NCI-H226 (cell line): Measurements from ENCODE around the gene NOL7.

ENCODE experiments used
- DNase-seq: peaks from one replicate; pipeline ENCODE4 v3.0.0-alpha.2; 2015

NOL7 gene

DNA sequence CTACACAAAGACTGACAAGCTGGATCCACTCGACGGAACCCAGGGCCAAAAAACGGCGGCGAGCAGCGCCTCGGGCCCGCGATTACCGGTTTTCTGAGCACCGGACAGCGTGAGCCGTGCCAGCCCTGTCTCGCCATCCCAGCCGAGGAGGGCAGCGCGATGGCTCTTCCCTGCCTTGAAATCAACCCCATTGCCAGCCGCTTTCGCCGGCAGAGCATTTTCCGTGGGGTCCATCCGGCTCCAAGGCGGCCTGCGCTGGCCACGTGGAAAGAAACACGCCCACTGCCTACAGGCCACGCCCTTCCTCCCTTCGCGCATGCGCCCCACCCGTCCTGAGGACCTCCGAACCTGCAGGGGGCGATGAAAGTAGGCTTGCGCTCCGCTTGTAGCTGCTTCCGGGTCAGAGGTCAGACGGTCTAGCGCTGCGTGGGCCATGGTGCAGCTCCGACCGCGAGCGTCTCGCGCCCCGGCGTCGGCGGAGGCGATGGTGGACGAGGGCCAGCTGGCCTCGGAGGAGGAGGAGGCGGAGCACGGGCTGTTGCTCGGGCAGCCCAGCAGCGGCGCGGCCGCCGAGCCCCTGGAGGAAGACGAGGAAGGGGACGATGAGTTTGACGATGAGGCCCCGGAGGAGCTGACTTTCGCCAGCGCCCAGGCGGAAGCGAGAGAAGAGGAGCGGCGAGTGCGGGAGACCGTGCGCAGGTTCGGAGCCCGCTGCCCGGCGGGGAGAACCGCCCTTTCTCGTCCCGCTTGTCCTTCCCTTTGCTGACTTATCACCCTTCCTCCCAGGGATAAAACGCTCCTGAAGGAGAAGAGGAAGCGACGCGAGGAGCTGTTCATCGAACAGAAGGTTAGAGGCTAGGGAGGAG is at the start of gene NOL7:
Gene NOL7 (plus strand): TSS at position 410 of the 866 bp plus-strand sequence. CDS start 24 bp downstream, at position 434.
- peak; percentile 92 for DNase-seq

DNA sequence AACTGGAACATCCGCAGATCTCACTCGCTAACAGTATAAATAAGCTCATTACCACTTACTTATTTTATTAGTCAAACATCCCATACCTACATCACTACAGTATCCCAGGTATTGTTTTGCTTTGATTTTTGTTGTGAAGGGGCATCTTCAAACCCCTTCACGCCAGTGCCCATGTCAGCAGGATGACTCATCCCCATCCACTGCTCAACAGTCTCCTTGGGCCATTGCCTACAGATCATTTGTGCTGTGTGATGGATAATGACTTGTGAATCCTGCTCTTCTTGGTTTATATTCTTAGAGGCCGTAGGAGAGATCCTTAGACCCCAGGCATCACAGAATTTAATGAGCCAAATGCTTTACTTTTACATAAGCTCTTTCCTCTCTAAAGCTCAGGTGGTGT is 49.2 kb upstream of the NOL7 start:
- no peak for DNase-seq

DNA sequence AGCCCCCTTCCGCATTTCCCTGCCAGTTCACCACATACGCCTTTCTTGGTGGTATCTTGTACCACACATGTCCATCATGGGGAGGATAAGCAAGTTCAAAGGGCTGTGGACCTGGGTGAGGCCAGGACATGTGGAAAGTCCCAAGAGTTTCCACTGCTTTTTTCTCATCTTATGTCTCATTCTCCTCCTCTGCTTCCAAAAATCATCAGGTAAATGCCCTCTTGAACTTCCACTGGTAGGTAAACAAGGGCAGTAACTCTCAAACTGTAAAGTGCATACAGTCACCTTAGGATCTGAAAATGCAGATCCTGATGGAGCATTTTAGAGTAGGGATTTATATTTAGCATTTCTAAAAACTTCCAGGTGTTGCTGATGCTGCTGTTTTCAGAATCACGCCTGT is 48.6 kb upstream of the NOL7 start:
- no peak for DNase-seq

DNA sequence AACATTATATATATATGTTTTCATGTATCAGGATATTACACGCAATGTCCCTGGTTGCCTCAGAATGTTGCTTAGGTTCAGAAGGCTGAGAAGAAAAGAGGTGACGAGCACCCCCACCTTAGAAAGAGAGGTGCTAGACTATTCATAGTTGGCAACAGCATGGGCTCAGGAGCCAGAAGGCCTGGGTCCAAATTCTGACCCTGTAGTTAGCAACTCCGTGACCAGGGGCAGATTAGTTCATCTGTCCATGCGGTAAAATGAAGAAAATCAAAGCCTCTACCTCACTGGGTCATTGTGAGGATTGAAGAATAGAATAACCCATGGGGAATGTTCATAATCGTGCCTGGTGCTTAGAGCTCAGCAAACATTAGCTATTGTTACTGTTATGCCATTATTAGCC is 46.2 kb upstream of the NOL7 start:
- no peak for DNase-seq

DNA sequence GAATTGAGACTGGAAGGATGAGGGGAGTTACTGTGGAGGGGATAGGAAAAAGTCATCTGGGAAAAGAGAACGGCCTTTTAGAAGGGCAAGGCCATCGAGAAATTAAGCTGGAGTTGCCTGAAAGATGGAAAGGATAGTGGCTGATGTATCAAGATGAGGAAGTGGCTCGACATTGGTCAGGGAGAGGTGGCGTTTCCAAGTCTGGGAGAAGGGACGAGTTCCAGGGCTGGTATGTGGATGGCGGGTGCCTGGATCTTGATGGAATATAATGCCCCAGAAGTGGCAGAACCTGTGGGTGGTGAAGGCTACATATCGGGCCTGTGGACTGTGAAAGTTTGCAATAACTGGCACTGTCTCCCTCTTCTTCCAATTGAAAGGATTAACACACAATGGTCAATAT is 42.9 kb upstream of the NOL7 start:
- no peak for DNase-seq

DNA sequence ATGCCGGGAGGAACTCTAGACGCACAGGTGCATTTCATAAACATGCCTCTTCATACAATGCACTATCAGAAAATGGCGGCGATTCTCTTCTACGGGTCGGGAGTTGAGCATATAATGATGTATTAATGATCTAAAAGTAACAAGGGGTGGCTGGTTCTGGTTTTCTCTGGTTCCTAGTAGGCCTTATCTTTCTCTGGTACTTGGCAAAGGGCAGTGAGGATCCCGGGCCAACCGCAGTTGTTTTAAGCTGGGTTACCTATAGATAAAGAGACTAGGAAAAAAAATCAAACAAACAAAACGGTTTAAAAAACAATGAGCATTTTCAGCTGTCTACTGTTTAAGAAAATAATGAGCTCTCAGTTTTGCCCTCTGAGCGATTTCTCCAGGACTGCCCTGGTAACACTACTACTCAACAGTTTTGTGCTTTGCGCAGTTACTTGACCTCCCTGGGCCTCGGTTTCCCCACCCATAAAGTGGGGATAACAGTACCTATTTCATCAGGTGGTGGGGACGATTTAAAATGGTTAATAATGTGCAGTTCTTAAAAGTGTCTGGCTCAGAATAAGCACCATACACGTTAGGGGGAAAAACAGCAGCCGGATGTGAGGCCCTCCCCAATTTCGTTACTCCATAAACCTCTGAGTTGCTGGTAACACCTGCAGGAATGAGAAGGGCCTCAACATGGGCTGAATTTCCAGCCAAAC is 42.0 kb upstream of the NOL7 start:
- no peak for DNase-seq

DNA sequence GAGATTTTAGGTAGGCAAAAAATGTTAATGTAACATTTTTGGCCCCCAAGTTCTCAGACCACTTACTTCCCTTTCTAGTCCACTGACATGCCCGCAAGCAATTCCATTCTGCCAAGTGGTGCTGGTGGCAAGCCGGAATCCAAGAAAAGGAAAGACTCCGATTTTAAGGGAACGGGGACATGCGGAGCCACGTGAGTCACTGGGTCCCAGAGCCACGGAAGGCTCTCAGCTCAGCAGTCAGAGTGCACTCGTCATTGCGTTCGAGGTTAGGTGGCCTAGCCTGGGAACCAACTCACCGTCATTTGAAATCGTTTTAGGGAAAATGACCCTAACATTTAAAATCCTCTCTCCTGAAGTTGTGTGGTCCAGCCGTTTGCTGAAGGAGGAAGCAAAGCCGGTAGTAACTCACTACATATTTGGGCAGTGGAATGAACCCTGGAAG is 41.4 kb upstream of the NOL7 start:
- no peak for DNase-seq

DNA sequence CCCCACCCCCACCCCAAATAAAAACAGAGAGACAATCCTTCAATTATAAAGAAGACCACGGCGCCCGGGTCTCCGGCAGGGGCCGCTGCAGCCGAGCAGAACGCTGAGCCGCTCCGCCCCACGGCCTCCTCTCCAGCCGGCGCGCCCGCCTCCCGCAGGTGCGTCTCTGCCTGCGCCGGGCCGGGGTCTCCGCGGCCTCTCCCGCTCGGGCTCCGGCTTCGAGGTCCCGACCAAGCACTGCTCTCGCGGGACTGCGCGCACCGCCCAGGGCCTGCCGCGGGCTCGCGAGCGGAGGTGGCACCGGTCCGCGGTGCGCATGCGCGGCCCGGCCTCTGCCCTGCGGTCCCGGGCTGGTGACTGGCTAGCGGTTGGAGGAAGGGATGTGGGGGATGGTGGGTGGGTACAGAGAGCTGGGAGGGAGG is 41.0 kb upstream of the NOL7 start:
- peak; percentile 92 for DNase-seq

DNA sequence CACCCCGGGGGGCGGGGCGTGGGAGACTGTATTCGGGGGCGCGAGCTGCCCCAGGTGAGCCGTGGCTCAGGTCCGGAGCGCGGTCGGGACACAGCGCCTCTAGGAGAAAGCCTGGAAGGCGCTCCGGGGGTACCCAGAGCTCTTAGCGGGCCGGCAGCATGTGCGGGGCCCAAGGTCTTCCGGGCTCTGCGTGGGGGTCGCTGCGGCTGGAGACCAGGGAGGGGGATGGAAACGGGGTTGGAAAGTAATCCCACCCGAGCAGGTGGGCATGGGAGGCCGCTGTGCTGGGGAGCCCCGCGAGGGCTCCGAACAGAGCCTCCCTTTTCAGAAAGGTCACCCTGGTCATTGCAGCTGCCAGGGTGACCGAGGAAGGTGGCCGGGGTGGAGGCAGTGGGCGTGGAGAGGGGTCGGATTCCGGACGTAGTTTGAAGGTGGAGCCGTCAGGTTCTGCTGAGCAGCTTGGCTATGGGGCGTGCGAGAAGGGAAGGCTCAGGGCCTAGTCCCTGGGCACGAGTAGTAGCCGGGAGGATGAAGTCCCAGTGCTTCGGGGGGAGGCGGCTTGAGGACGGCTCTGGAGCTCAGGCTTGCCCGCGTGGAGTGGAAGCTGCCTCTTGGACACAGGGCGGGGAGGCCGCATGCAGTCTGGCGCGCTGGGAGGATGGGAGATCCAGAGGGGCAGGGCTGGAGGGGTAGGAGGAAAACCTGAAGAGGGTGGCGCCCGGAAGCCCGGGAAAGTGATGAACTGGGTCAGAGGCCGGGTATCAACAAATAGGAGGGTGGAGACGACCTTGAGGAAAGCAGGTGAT is 40.4 kb upstream of the NOL7 start, which contains the start of gene SIRT5:
Gene SIRT5 (plus strand): TSS at position 31 of the 806 bp plus-strand sequence. CDS start 9,510 bp downstream, outside the sequence.
- DNase-seq = peak; percentile 84

DNA sequence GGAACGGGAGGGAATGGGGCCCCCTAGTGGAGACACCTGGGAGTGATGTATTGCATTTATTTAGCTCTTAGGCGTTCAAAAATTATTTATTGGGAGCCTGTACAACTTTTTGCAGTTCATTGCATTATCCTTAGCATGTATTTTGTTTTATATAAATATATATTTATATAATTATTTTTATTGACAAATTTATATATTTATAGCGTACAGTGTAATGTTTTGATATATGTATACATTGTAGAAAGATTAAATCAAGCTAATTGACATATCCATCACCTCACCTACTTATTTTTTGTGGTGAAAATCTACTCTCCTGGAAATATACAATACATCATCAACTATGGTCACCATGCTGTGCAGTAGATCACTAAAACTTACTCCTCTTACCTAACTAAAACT is 39.8 kb upstream of the NOL7 start:
- DNase-seq = no peak

DNA sequence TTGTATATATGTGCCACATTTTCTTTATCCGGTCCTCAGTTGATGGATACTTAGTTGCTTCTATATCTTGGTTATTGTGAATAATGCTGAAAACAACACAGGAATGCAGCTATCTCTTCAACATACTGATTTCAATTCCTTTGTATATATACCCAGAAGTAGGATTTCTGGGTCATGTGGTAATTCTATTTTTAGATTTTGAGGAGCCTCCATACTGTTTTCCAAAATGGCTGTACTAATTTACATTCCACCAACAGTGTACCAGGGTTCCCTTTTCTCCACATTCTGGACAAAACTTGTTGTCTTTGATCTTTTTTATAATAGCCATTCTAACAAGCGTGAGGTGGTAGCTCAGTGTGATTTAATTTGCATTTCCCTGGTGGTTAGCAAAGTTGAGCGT is 39.1 kb upstream of the NOL7 start:
- no peak for DNase-seq

DNA sequence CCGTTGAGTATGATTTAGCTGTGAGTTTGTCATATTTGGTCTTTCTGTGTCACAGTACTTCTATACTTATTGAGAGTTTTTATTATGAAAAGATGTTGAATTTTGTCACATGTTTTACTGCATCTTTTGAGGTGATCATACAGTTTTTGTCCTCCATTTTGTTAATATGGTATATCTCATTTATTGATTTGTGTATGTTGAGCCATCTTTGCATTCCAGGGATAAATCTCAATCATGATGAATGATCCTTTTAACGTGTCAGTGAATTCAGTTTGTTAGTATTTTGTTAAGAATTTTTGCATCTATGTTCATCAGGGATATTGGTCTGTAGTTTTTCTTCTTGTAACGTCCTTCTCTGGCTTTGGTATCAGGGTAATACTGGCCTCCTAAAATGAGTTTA is 37.2 kb upstream of the NOL7 start:
- no peak for DNase-seq

DNA sequence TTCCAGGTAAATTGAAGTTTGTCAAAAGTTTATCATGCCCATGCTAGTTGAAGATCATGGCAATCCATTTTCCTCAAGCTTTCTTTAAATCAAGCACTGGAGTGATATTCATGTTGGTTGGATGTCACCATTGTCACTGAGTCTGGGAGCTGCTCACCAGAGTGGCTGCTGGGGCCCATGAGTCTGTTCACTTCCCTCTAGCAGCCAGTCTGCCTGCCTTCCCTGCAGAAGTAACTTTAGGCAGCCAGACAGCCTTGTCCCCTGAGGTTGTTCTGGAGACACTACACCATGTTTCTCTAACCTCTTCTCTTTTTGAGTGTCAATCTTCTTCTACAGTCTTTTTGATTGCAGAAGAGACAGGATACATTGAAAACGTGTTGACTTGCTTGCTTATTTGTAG is 35.2 kb upstream of the NOL7 start:
- no peak for DNase-seq

DNA sequence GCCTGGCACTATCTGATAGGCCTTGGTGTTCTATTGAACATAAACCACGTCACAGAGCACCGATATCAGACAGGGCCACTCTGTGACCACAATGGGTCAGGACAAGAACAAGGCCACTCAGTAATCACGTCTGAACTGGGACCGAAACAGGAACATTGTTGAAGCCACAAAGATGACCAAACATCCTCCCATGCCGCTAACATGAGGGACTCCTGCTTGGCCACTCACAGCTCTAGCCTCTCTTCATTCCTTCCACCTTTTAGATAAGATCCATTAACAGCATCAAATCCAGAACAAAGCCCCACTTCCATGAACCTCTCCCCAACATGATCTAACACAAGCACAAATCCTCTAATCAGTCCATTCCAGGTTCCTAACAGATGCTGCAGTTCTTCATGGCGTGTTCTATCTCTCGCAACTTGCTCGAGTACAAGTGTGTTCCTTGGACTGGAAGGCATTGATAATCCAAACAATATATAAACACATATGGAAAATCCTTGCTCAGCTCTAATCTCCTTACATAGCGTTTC is 33.4 kb upstream of the NOL7 start:
- DNase-seq = no peak

DNA sequence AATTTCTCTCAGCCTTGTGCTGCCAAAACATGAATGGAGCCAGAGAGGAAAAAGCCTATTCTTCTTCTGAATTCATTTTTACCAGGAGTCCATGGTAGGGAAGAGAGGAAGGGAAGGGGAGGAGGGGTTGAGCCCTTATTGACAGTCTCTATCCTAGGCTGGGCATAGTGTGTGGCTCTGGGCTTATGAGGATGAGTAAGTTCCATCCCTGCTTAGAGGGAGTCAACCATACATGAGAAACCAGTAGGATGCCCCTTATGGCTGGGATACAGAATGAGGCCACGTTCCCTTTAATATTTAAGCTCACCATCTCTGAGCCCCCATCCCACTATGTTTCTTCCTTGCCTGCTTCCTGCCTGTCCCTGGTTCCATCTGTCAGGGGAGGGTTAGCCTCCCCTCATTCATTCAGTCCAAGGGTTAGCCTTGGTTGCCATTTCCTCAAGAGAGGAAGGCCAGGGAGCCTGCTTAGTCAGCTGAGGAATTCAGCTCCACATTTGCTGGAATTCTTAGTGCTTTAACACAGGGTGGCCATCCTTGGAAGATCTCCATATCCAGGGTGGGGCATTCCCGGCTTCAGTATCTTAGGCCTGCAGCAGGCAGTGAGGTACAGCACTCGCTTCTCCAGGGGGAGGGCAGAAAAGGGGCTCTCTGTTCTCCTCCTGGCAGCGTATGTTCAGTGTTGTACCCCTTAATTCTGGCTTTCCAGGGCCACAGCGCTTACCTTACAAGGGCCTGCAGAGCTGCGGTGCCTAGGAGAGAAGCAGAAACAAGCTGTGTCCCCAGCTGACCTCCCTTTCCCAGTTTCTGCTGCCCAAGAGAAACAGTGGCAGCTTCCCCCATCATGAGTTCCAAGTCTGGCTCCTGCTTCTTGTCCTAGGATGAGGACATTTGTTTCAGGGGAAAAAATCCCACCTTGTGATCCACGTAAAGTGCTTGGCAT is 28.3 kb upstream of the NOL7 start:
- DNase-seq = peak; percentile 24

DNA sequence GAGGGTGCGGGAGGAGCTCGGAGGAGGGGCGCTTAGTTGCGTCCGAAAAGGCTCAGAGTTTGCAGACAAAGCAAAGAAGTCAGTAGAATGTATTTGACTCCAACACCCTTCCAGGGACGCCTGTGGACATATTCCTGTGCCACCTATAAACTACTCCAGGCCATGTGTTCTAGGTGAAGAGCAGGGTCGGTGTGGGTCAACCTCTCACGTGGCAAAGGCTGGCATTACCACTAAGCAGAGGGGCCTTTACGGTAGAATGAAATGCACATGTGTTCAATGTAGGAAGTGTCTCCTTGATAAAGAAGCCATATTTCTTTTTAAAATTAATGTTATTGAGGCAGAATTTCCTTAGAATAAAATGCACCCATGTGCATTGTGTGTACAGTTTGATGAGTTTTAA is 25.3 kb upstream of the NOL7 start:
- no peak for DNase-seq

DNA sequence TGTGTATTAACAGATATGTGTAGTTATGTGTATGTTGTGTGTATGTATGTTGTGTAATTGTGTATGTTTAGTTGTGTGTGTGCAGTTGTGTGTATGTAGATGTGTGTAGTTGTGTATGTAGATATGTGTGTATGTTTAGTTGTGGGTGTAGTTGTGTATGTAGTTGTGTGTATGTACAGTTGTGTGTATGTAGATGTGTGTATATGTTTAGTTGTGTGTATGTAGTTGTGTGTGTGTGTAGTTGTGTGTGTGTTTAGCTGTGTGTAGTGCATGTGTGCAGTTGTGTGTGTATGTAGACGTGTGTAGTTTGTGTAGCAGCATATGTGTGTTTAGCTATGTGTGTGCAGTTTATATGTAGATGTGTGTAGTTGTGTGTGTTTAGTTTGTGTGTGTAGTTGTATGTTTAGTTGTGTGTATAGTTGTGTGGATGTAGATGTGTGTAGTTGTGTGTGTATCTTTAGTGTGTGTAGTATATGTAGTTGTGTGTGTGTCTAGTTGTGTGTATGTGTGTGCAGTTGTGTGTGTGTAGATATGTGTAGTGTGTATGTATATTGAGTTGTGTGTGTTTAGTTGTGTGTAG is 24.5 kb upstream of the NOL7 start:
- DNase-seq = no peak

DNA sequence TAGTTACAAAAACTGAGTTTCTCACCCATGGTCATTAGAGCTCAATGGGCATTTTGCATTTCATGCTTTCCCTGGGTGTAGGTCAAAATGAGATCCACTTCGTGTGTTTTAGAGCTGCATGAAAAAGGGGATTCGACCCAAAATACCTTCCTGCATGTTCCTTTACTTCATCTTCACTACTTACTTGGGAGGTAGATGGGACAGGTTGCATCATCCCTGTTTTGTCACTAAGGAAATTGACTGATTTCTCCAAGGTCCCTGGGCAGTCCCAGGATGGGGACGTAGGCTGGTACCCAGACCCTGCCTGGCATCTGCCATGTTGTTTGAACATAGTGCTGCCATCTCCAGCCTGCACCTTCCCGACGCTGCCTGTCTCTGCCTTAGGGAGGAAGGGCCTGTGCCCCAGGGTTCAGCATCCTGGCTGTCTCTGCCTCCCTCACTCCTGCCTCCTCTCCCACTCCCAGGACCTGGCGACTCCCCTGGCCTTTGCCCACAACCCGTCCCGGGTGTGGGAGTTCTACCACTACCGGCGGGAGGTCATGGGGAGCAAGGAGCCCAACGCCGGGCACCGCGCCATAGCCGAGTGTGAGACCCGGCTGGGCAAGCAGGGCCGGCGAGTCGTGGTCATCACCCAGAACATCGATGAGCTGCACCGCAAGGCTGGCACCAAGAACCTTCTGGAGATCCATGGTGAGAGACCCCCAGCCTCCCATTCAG is 23.8 kb upstream of the NOL7 start:
- no peak for DNase-seq

DNA sequence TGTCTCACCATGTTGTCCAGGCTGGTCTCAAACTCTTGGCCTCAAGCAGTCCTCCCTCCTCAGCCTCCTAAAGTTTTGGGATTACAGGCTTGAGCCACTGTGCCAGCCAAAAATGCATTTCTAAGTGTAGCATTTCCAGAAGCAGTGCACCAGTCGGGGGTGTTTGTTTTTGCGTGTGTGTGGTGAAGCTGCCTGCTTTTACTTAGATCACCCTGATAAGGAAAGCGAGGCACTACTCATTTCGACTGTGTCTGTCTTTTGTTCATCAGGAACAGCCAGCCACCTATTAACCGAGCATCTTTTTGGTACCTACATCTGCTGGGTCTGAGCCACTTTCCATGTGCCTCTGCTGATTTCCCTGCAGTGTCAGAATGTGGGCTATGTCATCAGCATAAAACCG is 22.0 kb upstream of the NOL7 start:
- DNase-seq = no peak

DNA sequence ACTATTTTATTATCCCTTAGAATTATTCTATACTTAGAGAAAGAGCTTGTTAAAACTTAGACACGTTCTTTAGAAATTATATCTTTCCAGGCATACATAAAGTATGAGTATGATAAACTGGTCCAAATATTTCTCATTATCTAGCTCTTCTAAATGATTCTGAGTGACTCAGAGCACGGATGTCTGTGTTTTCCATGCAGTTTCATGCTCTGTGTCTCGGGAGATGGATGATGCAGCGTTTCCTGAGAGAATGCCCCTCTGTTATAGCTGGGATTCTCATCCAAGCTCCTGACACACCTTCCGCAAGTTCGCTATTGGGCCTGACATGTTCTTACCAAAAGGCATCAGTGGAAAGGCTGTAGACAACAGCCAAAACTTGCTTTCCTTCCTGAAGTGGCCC is 21.4 kb upstream of the NOL7 start:
- peak; percentile 30 for DNase-seq

DNA sequence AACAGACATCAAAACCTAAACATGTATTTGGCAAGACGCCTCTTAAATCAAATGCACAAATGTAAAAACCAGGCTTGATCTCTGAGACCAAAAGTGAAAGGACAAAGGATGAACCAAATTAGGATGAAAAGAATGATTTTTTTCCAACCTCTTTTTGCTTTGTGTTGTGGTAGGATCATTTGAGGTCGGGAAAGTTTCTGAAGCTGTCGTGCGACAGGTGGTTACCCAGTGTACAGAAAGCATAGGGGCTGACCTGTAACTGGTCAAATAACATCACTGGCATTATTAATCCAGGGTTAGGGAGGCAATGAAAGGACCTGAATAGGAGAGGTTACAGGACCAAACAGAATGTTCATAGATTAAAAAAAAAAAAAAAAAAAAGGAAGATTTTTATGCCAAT is 18.1 kb upstream of the NOL7 start:
- DNase-seq = no peak
